DMS53 (cell line): ENCODE measurements around the gene ACSBG1.

Experiments
- DNase-seq: peaks from one replicate; lab custom pipeline; 2025; lab: John Stamatoyannopoulos, UW

Gene ACSBG1

DNA sequence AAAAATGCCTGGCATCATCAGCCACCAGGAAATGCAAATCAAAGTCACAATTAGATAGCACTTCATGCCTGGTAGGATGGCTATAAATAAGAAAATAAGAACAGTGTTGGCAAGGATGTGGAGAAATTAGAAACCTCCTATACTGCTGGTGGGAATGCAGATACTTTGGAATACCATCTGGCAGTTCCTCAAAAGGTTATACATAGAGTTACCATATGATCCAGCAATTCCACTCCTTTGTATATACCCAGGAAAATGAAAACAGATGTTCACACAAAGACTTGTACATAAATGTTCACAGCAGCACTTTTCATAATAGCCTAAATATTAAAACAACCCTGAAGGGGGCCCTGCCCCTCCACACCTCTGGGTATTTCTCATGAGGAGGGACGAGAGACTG, 13.7 kb downstream of the ACSBG1 start:
- no peak for DNase-seq

GRCh38 chr15:78216276-78217104, 17.9 kb downstream of the ACSBG1 start:
- DNase-seq, result peak; percentile 10

DNA sequence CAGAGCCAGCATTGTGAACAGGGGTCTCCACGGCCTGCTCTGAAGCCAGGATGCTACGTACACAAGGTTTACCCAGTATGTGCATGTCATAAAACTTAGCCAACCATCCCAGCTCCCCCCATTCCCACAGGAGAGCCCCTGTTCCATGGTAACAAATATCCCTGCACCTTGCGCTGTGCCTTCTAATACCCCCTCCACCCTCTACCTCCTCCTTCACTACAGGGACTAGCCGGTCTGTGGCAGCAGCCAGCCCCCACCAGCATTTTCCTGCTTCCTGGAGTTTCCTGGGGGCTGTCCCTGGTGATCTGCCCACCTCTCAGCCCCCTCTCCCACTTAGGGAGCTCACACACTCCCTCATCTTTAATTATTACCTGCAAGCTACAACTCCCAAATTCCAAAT, 20.4 kb downstream of the ACSBG1 start:
- DNase-seq, result no peak

GRCh38 chr15:78213425-78213750, 21.0 kb downstream of the ACSBG1 start:
- DNase-seq, result no peak

DNA sequence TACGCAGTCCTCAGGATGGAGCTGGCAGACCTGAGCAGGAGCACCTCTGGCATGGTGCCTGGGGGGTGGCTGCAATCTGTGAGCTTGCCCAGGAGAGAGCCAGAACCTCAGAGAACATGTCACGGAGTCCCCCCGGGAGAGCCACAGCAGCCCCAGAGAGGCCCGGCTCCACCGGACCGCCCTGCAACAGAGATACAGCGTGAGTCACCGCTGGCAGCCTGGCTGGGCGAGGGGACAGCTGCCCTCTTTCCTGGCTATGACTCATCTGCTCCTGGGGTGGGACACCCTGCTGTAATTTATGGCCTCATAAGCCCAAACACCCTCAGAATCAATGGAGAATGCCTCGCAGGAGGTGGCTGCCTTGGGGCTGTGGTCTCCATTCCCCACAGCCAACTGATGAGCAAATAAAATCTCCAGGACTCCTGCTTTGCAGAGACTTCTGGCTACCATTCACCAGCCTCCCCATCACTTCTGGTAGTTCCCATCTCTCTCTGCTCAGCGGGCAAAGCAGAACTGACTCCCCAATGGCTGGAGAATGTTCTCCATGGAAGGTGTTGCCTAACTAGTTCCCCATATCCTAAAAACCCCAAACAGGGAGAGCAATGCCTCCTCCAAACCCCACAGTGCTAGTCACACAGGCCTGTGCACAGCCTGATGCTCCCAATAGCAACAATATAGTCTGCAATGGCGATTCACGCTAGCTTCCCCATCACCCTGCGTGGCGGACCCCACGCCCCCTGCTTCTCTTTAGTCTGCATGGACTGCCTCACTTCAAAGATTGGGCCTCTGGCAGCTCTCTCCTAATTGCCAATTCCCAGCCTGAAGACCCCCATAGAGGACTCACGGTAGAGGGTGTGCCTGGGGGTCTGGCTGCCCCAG, 21.6 kb downstream of the ACSBG1 start:
- DNase-seq, result peak; percentile 82

- peak; percentile 9 for DNase-seq
Measured at GRCh38 chr15:78212008-78212407, 22.4 kb downstream of the ACSBG1 start.

DNA sequence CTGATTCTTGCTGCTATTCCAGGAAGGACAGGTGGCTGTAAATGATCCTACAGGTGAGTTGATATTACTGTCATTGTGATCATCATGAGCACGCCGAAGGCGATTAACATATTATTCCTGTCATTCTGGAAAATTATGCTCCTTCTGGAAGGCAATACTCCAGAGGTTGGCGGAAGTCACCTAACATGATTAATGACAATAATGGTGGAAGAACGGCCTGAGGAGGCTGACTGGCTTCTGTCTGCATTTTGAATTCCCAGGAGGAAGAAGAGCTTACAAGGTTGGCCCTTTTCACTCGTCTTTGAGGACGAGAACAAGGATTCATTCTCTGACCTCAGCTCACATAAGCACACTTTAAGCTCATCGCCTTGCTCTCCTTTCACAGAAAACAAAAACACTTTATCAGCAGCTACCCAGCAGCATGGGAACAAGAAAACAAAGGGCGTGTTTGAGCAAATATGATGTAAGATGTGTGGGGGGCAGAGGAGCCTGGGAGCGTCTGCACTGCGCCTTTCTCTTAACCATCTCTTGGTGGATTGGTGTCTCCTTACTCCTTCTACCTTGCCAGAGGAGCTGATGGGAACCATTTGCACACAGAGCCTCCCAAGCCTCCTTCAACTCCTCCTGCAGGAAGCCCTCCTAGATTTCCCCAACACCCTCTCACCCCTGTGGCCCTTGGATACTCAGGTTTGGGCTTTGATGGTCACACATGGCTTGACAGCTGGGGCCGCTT, 23.0 kb downstream of the ACSBG1 start:
- DNase-seq, result no peak

DNA sequence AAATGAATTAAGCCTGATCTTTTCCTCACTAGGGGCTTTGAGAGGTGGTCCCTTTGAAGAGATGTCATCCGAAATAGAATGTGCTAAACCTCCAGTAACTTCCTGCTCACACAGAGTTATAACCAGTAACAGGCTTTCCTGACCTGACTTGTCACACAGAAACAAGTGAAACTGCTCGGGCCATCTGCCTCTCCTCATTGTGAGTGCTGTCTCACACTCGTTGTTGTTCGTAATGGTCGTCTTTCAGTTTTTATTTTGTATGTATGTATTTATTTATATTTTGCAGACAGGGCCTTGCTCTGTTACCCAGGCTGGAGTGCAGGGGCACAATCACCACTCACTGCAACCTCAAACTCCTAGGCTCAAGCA, 24.0 kb downstream of the ACSBG1 start:
- DNase-seq, result no peak

- no peak for DNase-seq
Measured at GRCh38 chr15:78209646-78210348, 24.6 kb downstream of the ACSBG1 start.

DNA sequence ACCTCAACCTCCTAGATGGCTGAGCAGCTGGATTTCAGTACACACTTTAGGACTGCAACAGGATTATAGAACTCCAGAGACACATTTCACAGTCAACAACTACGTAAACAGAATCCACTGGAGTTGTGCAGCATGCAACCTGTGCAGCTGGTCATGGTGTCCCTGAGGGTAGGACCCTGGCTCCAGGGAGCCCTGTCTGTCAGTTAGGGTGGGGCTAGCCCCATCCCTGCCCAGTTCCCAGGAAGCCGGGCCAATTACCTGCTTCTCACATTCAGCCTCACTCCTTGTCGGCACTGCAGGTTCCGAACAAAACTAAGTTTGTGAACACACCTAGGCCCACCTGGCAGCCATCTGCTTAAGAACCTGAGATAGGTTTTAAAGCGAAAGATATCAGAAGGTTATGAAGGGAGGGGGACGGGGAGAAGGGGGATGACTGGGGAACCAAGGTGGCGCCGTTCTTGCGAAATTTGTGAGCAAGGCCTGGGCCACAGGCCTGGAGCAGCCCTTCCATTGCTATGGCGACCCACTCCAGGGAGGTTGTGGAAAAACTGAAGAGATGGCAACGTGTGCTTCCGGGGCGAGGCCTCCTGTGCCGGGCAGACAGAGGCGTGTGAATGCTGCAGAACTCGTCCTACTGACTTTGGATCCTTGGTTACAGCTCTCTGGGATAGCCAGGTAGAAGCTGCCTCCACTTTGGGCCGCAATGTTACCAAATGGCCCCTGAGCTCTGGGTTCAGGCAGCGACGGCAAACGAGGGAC, 25.3 kb downstream of the ACSBG1 start:
- no peak for DNase-seq

DNA sequence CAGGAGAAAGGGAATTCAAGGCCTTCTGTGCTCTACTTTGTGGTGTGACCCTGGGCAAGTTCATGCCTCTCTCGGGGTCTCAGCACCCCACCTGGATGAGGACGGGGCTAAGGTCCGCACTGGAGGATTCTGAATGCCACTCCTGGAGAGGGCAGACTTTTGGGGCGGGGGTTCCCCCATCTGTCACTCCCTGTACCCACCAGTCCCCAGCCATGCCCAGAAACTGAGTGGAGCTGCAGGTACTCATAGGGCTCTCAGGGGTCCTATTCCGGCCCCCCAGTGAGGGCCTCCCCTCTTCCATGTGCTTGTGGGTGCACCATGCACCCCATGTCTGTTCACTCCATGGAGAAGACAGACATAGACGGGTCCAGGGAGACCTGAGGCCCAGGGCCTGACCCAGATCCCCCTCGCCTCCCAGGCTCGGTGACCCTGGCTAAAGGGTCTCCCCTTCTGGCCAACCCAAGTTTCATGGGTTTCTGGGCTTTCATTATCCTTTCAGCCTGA, 26.0 kb downstream of the ACSBG1 start:
- no peak for DNase-seq

DNA sequence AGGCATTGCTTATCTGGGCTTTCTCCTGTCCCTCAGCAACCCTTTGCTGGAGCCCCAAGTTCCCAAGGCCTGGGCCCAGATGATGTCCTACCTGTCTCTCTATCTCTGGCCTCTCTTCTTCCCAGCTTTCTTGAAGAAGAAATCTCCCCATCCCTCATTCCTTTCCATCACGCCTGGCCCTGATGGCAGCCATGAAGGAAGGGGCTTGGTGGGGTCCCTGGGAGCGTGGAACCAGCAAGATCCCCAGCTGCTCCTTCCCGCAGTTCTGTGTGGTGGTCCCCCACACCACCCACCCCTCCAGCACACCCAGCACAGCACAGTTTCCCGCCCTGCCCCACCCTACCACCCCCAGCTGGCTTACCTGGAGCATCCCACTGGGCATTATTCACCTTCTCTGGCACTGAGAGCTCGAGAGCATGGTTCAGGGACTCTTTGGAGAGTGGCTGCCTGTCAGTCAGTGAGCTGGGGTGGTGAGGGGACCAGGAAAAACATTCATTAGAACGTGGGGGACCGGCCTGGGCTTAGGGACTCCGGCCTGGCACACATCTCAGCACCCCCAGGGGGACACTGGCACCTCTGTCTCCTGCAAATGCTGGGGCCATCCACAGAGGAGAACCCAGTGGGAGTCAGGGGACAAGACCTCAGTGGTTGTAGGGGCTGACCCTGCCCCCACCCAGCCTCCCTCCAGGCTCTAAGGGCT, 26.6 kb downstream of the ACSBG1 start:
- no peak for DNase-seq

DNA sequence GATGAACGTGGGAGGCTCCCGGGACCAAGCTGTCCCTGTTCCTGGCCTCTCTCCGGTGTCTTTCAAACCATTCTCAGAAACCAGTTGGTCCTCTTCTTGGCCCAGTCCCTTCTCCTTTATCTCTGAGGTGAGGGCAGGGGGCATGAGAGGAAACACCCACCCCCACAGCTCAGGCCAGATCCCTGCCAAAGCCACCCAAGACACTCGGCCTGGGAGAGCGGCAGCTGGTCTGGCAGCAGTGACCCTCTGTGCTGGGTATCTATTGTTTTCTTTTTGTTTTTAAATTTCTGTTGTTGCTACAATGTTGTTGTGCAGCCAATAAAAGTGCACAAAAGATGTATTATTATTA, 27.3 kb downstream of the ACSBG1 start:
- no peak for DNase-seq

GRCh38 chr15:78206326-78207109, 27.8 kb downstream of the ACSBG1 start:
- no peak for DNase-seq

DNA sequence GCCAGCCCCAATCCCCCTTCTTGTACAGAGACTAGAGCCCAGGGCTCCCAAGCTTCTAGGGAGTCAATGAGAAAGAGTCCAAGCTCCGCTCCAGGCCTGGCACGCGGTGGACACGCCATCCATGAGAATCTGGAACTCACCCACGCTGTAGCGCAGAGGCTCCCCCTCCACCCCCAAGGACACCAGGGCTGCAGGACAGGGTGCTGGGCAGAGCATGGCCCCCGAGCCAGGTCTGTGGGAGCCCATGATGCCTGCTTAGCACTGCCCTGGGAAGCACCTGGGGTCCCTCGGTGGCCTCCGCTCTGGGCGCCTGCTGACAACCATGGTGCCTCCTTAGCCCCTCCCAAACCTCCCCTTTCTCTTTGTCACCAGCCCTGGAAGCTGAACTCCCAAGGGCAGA, 28.5 kb downstream of the ACSBG1 start:
- DNase-seq, result no peak

- DNase-seq, result no peak
Measured at GRCh38 chr15:78205337-78205736, 29.0 kb downstream of the ACSBG1 start.

GRCh38 chr15:78204351-78205309, 29.7 kb downstream of the ACSBG1 start:
- DNase-seq, result no peak
